ENCODE results near the gene GNL2. TPM values are rescaled to one million over a fixed set of nuclear protein-coding genes. Genes with fewer than 3 reads are reported as not detected.

Gene GNL2
- total RNA-seq, 1 experiment from 2014 or later, result 106 TPM

DNA sequence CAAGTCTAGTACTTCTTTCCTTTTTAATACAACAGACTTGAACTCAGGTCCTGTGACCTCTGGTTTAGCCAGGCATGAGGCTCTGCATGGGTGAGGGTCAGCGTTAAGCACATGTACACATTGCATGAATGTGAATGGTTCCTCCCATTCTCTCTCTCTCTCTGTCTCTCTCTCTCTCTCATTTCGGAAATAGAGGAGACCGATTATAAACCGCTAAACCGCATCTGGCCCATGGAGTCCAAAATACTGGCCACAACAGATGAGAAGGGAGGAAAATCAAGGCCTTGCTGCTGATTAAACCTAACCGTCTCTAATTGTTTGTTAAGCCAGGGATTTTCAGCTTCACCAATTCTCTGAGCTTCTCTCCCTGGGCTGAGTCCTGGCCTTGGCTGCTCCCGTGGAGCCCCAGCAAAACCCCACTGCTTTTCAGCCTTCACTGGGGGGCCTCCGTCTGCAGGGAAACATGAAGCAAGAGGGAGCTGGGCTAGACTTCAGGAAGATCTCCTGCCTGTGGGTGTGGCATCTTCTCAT is 32.4 kb upstream of the GNL2 start:
- H3K9me3 ChIP-seq (ENCODE audit: control insufficient read depth, low read depth, low read length), result no peaks in the 10 kb centered on the region
- H3K56ac ChIP-seq (ENCODE audit: insufficient read length, low read depth, low read length), result no peak overlapping the region
- WGBS (ENCODE audit: extremely low coverage, insufficient read length, low lambda C conversion rate), result no CpG with 5 or more reads among the region's 8 CpGs
- H3K27me3 Mint-ChIP-seq (ENCODE audit: low read depth), result peaks cover 93% of the 10 kb centered on the region
- no peak overlapping the region for H3K14ac ChIP-seq (ENCODE audit: insufficient read depth, low read length)
- H3K9me3 Mint-ChIP-seq, result no peaks in the 10 kb centered on the region; a peak in 1 of 5 replicates
- H4K91ac ChIP-seq (ENCODE audit: insufficient read length, low read depth, low read length), result no peak overlapping the region
- H4K8ac ChIP-seq (replicated peaks; ENCODE audit: insufficient read length, low read depth, low read length), result no peak overlapping the region
- no peak overlapping the region for H2BK5ac ChIP-seq (ENCODE audit: insufficient read length, low read length)
- TF ChIP-seq, protein P1, sequence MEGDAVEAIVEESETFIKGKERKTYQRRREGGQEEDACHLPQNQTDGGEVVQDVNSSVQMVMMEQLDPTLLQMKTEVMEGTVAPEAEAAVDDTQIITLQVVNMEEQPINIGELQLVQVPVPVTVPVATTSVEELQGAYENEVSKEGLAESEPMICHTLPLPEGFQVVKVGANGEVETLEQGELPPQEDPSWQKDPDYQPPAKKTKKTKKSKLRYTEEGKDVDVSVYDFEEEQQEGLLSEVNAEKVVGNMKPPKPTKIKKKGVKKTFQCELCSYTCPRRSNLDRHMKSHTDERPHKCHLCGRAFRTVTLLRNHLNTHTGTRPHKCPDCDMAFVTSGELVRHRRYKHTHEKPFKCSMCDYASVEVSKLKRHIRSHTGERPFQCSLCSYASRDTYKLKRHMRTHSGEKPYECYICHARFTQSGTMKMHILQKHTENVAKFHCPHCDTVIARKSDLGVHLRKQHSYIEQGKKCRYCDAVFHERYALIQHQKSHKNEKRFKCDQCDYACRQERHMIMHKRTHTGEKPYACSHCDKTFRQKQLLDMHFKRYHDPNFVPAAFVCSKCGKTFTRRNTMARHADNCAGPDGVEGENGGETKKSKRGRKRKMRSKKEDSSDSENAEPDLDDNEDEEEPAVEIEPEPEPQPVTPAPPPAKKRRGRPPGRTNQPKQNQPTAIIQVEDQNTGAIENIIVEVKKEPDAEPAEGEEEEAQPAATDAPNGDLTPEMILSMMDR (conservative IDR thresholded peaks at IDR 0.05), result no peak
- H3K9ac ChIP-seq (ENCODE audit: extremely low read depth, insufficient read length, low read length), result no peak overlapping the region
- DNase-seq, result no peak
- no peak overlapping the region for H2BK15ac ChIP-seq (ENCODE audit: low read depth, low read length)
- H4K5ac ChIP-seq (ENCODE audit: insufficient read length, low read depth, low read length), result no peak overlapping the region
- H3K4me1 ChIP-seq (ENCODE audit: insufficient read depth, low read length), result no peaks in the 10 kb centered on the region
- H3K23me2 ChIP-seq (ENCODE audit: insufficient read length, low read depth, low read length, poor library complexity, severe bottlenecking), result no peaks in the 10 kb centered on the region
- H2AFZ ChIP-seq (ENCODE audit: low read length), result no peak overlapping the region
- H4K20me1 ChIP-seq (ENCODE audit: control insufficient read depth, insufficient read depth, insufficient read length), result no peaks in the 10 kb centered on the region
- peaks cover 43% of the 10 kb centered on the region for H3K27me3 ChIP-seq (ENCODE audit: insufficient read depth, low read length)
- H2BK20ac ChIP-seq (ENCODE audit: low read depth, low read length, poor library complexity, severe bottlenecking), result no peak overlapping the region
- H2BK12ac ChIP-seq (ENCODE audit: insufficient read length, low read depth, low read length), result no peak overlapping the region
- H3K4me2 ChIP-seq (ENCODE audit: insufficient read depth, insufficient read length, low read length), result no peak overlapping the region
- no peak overlapping the region for H3K4ac ChIP-seq (ENCODE audit: low read depth, low read length)
- H3K27ac Mint-ChIP-seq, result no peak overlapping the region; a peak in 1 of 7 replicates
- H3K18ac ChIP-seq (ENCODE audit: insufficient read length, low read depth, low read length), result no peak overlapping the region
- no peaks in the 10 kb centered on the region for H3K79me1 ChIP-seq (ENCODE audit: insufficient read depth, low read depth, low read length, poor library complexity, severe bottlenecking)
- H3T11ph ChIP-seq (ENCODE audit: low read length), result no peak overlapping the region
- peaks cover 0 to 1% (median 0%) of the 10 kb centered on the region in 3 experiments; a peak in 1 of 7 replicates for H3K36me3 Mint-ChIP-seq (ENCODE audit: insufficient read depth in 1 of 3, low read depth in 3 of 3)
- H3K4me1 Mint-ChIP-seq, result peaks cover 13 to 46% of the 10 kb centered on the region in 2 experiments
- no peak overlapping the region for H2BK120ac ChIP-seq (ENCODE audit: low read depth, low read length, poor library complexity, severe bottlenecking)
- no peak overlapping the region for H3K23ac ChIP-seq (ENCODE audit: insufficient read length, low read depth, low read length)
- no peak overlapping the region for H3K4me3 Mint-ChIP-seq
- no peak overlapping the region for H2AK5ac ChIP-seq (ENCODE audit: insufficient read length, low read length)
- no peak overlapping the region for H3K27ac ChIP-seq (ENCODE audit: insufficient read length, low read depth, low read length)
- H3K79me2 ChIP-seq (ENCODE audit: insufficient read depth, low read length), result no peaks in the 10 kb centered on the region

Measured in H9 (cell line).